Activated CD8-positive, alpha-beta T cell treated with anti-CD3 and anti-CD28 coated beads for 36 hours (primary cell): ENCODE measurements around the gene F12. TPM values are rescaled to one million over a fixed set of nuclear protein-coding genes. Genes with fewer than 3 reads are reported as not detected.

Experiments
- ATAC-seq: fragments of 200-7000 bp; cut with Tn5 transposase; one replicate; pipeline ENCODE4 v1.10.0; 2021; ENCODE audit warnings: mild to moderate bottlenecking, moderate library complexity
- CTCF ChIA-PET: fragments of 350-600 bp; sonication (Branson Sonifier 250); formaldehyde crosslinking; loops from one replicate; lab custom pipeline; 2021; ENCODE audit warnings: antibody characterized with exemption; lab: Charles Lee
- POLR2A ChIA-PET: fragments of 350-600 bp; sonication (Branson Sonifier 250); formaldehyde crosslinking; loops from one replicate; lab custom pipeline; 2021; ENCODE audit warnings: antibody characterized with exemption; lab: Charles Lee
- DNase-seq: peaks from one replicate; pipeline ENCODE4 v3.0.0-alpha.2; 2020
- H3K27ac Mint-ChIP-seq: one replicate; pipeline ENCODE4 v1.8.0; 2021; ENCODE audit warnings: mild to moderate bottlenecking, mixed read lengths
- H3K27me3 Mint-ChIP-seq: one replicate; pipeline ENCODE4 v1.8.0; 2021; ENCODE audit warnings: mixed read lengths
- H3K36me3 Mint-ChIP-seq: one replicate; pipeline ENCODE4 v1.8.0; 2021; ENCODE audit warnings: low read depth, mixed read lengths
- H3K4me1 Mint-ChIP-seq: one replicate; pipeline ENCODE4 v1.8.0; 2021; ENCODE audit warnings: low read depth, mixed read lengths
- H3K4me3 Mint-ChIP-seq: one replicate; pipeline ENCODE4 v1.8.0; 2021; ENCODE audit warnings: mild to moderate bottlenecking, moderate library complexity, mixed read lengths
- H3K9me3 Mint-ChIP-seq: one replicate; pipeline ENCODE4 v1.8.0; 2021; ENCODE audit warnings: mixed read lengths
- CTCF ChIP-seq: fragments of 200-600 bp; IDR thresholded peaks from one replicate; pipeline ENCODE4 v1.8.0; 2022; ENCODE audit warnings: antibody characterized with exemption, mild to moderate bottlenecking
- intact Hi-C: fragments of 100-400 bp; cut with micrococcal nuclease; formaldehyde crosslinking; loops from one replicate; pipeline ENCODE4 v1.10.0; 2022
- total RNA-seq, 2 experiments: library from RNA; stranded (reverse); gene quantifications; one replicate each; pipeline ENCODE4 v1.2.3, GENCODE V29; 2021

F12 gene
- total RNA-seq, 2 experiments from 2014 or later, result 7.9 TPM

- TF ChIP-seq CTCF, result no peak
- intact Hi-C loops, result loop anchor here (5.0 kb wide), 1 partner anchor 39 kb away; no protein-coding TSS in a partner anchor
- DNase-seq (no peak), ATAC-seq (no peak)
- no peaks in the 10 kb centered on the region for H3K27me3 Mint-ChIP-seq
- H3K4me3 Mint-ChIP-seq, result no peak overlapping the region
- H3K27ac Mint-ChIP-seq, result no peak overlapping the region
- CTCF ChIA-PET, result interaction anchor here (1.2 to 6.8 kb wide), 7 partner anchors 10 to 48 kb away, joined by 3 to 55 read pairs (median 9); no protein-coding TSS in a partner anchor
- H3K9me3 Mint-ChIP-seq, result peaks cover 14% of the 10 kb centered on the region
- POLR2A ChIA-PET, result interaction anchor here (0.6 to 1.5 kb wide), 4 partner anchors 9 to 43 kb away, joined by 3 to 5 read pairs (median 4); no protein-coding TSS in a partner anchor
- peaks cover 6% of the 10 kb centered on the region for H3K36me3 Mint-ChIP-seq
- peaks cover 56% of the 10 kb centered on the region for H3K4me1 Mint-ChIP-seq
These were observed 53.5 kb downstream of the F12 start for GRCh38 chr5:177355868-177356168.

GRCh38 chr5:177355162-177355867 lies 54.0 kb downstream of the F12 start:
- DNase-seq (no peak), ATAC-seq (no peak)
- POLR2A ChIA-PET, result interaction anchor here (1.1 to 1.5 kb wide), 4 partner anchors 9 to 43 kb away, joined by 3 to 5 read pairs (median 4); no protein-coding TSS in a partner anchor
- H3K36me3 Mint-ChIP-seq, result peaks cover 6% of the 10 kb centered on the region
- intact Hi-C loops, result loop anchor here (5.0 kb wide), 1 partner anchor 38 kb away; no protein-coding TSS in a partner anchor
- peaks cover 59% of the 10 kb centered on the region for H3K4me1 Mint-ChIP-seq
- no peak overlapping the region for H3K4me3 Mint-ChIP-seq
- TF ChIP-seq CTCF, result no peak
- H3K9me3 Mint-ChIP-seq, result peaks cover 14% of the 10 kb centered on the region
- H3K27ac Mint-ChIP-seq, result no peak overlapping the region
- H3K27me3 Mint-ChIP-seq, result no peaks in the 10 kb centered on the region
- CTCF ChIA-PET, result interaction anchor here (0.7 to 6.8 kb wide), 12 partner anchors 9 to 99 kb away, joined by 3 to 55 read pairs (median 4); no protein-coding TSS in a partner anchor

GRCh38 chr5:177354711-177355110 lies 54.7 kb downstream of the F12 start:
- Mint-ChIP-seq H3K27me3 (no peaks in the 10 kb centered on the region), H3K9me3 (peaks cover 14% of the 10 kb centered on the region), H3K27ac (no peak overlapping the region), H3K4me3 (no peak overlapping the region), H3K4me1 (peaks cover 59% of the 10 kb centered on the region), H3K36me3 (peaks cover 10% of the 10 kb centered on the region)
- intact Hi-C loops, result loop anchor here (5.0 kb wide), 1 partner anchor 37 kb away; no protein-coding TSS in a partner anchor
- no peak for DNase-seq
- TF ChIP-seq CTCF, result no peak
- POLR2A ChIA-PET, result interaction anchor here (1.4 to 1.5 kb wide), 3 partner anchors 12 to 27 kb away, joined by 3 to 4 read pairs (median 4); no protein-coding TSS in a partner anchor
- no peak for ATAC-seq
- CTCF ChIA-PET, result interaction anchor here (0.7 to 3.2 kb wide), 10 partner anchors 14 to 100 kb away, joined by 3 to 13 read pairs (median 4); no protein-coding TSS in a partner anchor

GRCh38 chr5:177354256-177354655 lies 55.1 kb downstream of the F12 start:
- no peak for TF ChIP-seq CTCF
- intact Hi-C loops, result no loop called here
- H3K27me3 Mint-ChIP-seq, result no peaks in the 10 kb centered on the region
- no peak overlapping the region for H3K4me3 Mint-ChIP-seq
- CTCF ChIA-PET, result interaction anchor here (0.7 to 2.6 kb wide), 8 partner anchors 15 to 100 kb away, joined by 3 to 9 read pairs (median 3); no protein-coding TSS in a partner anchor
- no peak for ATAC-seq
- POLR2A ChIA-PET, result interaction anchor here (1.4 kb wide), 2 partner anchors 23 to 27 kb away, joined by 3 to 4 read pairs; no protein-coding TSS in a partner anchor
- DNase-seq, result no peak
- H3K9me3 Mint-ChIP-seq, result peaks cover 14% of the 10 kb centered on the region
- H3K4me1 Mint-ChIP-seq, result peaks cover 58% of the 10 kb centered on the region
- peaks cover 11% of the 10 kb centered on the region for H3K36me3 Mint-ChIP-seq
- no peak overlapping the region for H3K27ac Mint-ChIP-seq
